Glutamatergic neuron (in vitro differentiated cells): Measurements from ENCODE around the gene EVL. TPM values are rescaled to one million over a fixed set of nuclear protein-coding genes. Genes with fewer than 3 reads are reported as not detected.

ENCODE experiments used
- DNase-seq: peaks from one replicate; pipeline ENCODE4 v3.0.0; 2022
- H3K27ac Mint-ChIP-seq: one replicate; pipeline ENCODE4 v1.8.0; 2020; ENCODE audit warnings: mild to moderate bottlenecking, mixed read lengths, inconsistent platforms; ENCODE audit not compliant: unreplicated experiment
- H3K27me3 Mint-ChIP-seq: one replicate; pipeline ENCODE4 v1.8.0; 2020; ENCODE audit warnings: mild to moderate bottlenecking, moderate library complexity, mixed read lengths, inconsistent platforms; ENCODE audit not compliant: unreplicated experiment
- H3K36me3 Mint-ChIP-seq: one replicate; pipeline ENCODE4 v1.8.0; 2020; ENCODE audit warnings: mild to moderate bottlenecking, mixed read lengths, inconsistent platforms; ENCODE audit not compliant: unreplicated experiment
- H3K4me1 Mint-ChIP-seq: one replicate; pipeline ENCODE4 v1.8.0; 2020; ENCODE audit warnings: mild to moderate bottlenecking, low read depth, mixed read lengths, inconsistent platforms; ENCODE audit not compliant: unreplicated experiment
- H3K4me3 Mint-ChIP-seq: one replicate; pipeline ENCODE4 v1.8.0; 2020; ENCODE audit warnings: mild to moderate bottlenecking, mixed read lengths, inconsistent platforms; ENCODE audit not compliant: unreplicated experiment
- H3K9me3 Mint-ChIP-seq: one replicate; pipeline ENCODE4 v1.8.0; 2020; ENCODE audit warnings: mild to moderate bottlenecking, moderate library complexity, mixed read lengths, inconsistent platforms; ENCODE audit not compliant: unreplicated experiment
- total RNA-seq: library from RNA; stranded (reverse); fragmentation: NEBNext Ultra II Directional; extraction: Animal tissue kit (Norgen Biotek cat#: 25700); gene quantifications from one replicate; pipeline ENCODE4 v1.2.1, GENCODE V29; 2021; ENCODE audit not compliant: unreplicated experiment
- TF ChIP-seq, protein P1 (sequence below): fragments of 200-600 bp; sonication (generic); IDR thresholded peaks from one replicate; pipeline ENCODE4 v1.5.0; 2021; ENCODE audit not compliant: partially characterized antibody, unreplicated experiment

Gene EVL
- total RNA-seq, 1 donor from 2014 or later, result 381 TPM

DNA sequence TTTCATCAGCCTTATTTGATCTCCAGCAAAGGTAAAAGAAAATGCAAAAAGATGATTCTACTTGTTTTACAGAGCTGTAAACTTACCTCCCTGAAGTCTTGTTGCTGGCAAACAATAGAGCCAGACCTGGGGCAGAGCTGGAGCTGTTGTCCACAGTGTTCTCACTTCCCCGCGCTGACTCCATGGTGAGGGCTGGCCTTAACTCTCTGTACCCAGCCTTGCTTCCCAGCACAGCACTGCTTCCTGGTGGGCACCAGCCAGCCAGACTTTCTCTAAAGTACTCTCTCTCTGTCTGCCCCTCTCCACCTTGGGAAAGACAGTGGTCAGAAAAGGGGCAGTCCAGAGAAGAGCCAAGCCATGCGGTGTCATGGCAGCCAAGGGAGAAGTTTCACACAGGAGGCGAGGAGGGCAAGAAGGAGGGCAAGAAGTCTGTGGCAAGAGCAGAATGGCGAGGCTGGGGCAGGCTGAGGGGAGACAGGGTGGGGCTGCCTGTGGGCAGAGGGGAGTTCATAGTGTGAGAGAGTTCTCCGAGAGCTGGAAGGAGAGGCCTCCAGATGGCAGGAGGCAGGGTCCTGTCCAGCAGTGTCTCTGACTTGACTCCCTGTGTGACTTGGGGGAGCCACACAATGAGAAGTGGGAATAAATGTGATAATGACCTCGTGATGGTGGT is 9.3 kb downstream of the EVL start:
- Mint-ChIP-seq H3K9me3 (peaks cover 5% of the 10 kb centered on the region), H3K27me3 (peaks cover 5% of the 10 kb centered on the region), H3K27ac (no peak overlapping the region), H3K4me1 (peaks cover 37% of the 10 kb centered on the region), H3K36me3 (no peaks in the 10 kb centered on the region), H3K4me3 (no peak overlapping the region)
- DNase-seq, result no peak
- TF ChIP-seq, protein P1, sequence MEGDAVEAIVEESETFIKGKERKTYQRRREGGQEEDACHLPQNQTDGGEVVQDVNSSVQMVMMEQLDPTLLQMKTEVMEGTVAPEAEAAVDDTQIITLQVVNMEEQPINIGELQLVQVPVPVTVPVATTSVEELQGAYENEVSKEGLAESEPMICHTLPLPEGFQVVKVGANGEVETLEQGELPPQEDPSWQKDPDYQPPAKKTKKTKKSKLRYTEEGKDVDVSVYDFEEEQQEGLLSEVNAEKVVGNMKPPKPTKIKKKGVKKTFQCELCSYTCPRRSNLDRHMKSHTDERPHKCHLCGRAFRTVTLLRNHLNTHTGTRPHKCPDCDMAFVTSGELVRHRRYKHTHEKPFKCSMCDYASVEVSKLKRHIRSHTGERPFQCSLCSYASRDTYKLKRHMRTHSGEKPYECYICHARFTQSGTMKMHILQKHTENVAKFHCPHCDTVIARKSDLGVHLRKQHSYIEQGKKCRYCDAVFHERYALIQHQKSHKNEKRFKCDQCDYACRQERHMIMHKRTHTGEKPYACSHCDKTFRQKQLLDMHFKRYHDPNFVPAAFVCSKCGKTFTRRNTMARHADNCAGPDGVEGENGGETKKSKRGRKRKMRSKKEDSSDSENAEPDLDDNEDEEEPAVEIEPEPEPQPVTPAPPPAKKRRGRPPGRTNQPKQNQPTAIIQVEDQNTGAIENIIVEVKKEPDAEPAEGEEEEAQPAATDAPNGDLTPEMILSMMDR, result no peak

DNA sequence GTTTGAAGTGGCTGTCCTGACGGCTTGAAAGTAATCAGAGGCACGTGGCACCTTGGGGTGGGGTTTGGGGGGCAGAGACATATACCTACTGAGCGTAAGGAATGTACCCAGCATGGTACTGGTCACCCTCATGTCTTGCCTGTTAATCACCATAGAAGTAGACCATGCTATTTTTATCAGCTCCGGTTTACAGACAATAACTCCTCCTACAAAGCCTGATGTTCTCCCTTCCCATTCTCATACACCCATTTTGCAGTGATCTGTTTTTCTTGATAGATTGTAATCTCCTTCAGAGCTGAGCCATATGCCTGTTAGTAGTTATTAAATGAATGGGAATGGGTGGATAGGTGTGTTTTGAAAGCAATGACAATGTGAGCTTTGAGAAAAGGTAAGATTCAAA is 10.5 kb downstream of the EVL start:
- Mint-ChIP-seq H3K36me3 (no peaks in the 10 kb centered on the region), H3K9me3 (peaks cover 6% of the 10 kb centered on the region), H3K4me3 (no peak overlapping the region), H3K27ac (no peak overlapping the region), H3K4me1 (peaks cover 48% of the 10 kb centered on the region), H3K27me3 (peaks cover 5% of the 10 kb centered on the region)
- DNase-seq, result no peak
- TF ChIP-seq, protein P1, result no peak

DNA sequence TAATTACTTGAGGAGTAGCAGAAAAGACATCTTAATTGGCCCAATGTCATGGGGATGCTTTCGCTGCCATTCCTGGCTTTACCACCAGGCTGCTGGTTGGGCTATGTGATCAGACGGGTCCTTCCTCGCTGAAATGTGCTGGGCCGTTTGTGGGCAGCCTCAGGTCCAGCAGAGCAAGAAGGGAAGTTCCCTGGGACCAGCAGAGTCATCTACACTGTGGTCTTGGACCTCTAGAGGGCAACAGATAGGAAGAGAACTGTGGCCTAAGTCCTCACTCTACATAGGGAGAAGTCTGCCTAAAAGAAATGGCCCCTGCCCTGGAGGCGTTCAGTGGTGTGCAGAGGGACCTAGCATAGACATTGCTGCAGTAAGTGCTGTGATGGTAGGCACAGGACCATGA is 10.9 kb downstream of the EVL start:
- Mint-ChIP-seq H3K4me3 (no peak overlapping the region), H3K27me3 (peaks cover 5% of the 10 kb centered on the region), H3K27ac (no peak overlapping the region), H3K9me3 (peaks cover 6% of the 10 kb centered on the region), H3K36me3 (no peaks in the 10 kb centered on the region), H3K4me1 (peaks cover 48% of the 10 kb centered on the region)
- no peak for DNase-seq
- TF ChIP-seq, protein P1, result peak; percentile 48

DNA sequence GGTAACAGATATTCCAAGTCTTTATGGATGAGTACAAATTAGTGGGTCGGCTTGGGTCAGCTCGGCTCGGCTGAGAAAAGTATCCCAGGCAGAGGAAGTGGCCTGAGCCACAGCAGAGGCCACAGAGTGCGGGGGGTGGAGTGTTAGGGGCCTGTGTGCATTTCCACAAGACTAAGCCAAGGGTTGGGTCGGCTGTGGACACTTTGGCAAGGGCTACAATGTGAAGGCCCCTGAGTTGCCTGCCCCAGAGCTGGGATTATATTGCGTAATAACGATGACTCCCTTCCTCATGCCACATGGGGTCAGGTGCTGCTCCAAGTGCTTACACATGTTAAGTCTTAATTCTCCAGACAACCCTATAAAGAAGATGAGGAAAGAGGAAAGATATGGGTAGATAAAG is 11.4 kb downstream of the EVL start:
- peaks cover 6% of the 10 kb centered on the region for H3K27me3 Mint-ChIP-seq
- no peak for DNase-seq
- H3K9me3 Mint-ChIP-seq, result peaks cover 6% of the 10 kb centered on the region
- H3K27ac Mint-ChIP-seq, result no peak overlapping the region
- H3K4me1 Mint-ChIP-seq, result peaks cover 48% of the 10 kb centered on the region
- TF ChIP-seq, protein P1, result no peak
- H3K36me3 Mint-ChIP-seq, result no peaks in the 10 kb centered on the region
- H3K4me3 Mint-ChIP-seq, result no peak overlapping the region

DNA sequence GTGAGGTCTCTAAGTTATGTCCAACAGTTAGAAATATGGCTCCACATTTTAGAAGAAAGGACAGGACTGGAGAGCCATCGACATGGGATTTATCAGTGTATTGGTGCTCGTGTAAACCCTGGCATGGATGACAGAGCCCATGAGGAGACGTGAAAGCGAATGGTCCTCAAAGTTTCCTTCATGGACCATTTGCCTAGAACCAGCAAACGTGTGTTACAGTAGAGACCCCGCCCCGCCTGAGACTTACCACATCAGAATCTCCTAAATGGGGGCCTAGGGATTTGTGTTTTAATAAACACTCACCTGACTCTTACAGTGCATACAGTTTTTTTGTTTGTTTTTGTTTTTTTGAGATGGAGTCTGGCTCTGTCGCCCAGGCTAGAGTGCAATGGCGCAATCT is 12.2 kb downstream of the EVL start:
- Mint-ChIP-seq H3K27me3 (peaks cover 7% of the 10 kb centered on the region), H3K27ac (peak overlapping the region; percentile 24), H3K4me1 (peaks cover 48% of the 10 kb centered on the region), H3K9me3 (peaks cover 6% of the 10 kb centered on the region), H3K4me3 (no peak overlapping the region), H3K36me3 (no peaks in the 10 kb centered on the region)
- TF ChIP-seq, protein P1, result no peak
- DNase-seq, result no peak
